ENCODE measurements around the gene TNS4.

TNS4 gene

GRCh38 chr17:40545660-40546059 is 44.2 kb upstream of the TNS4 start:
- DNase-seq (no peak), ATAC-seq (ENCODE audit: insufficient read depth, low read depth) (no peak)
- Histone ChIP-seq H3K4me3 (ENCODE audit: low read depth in 1 of 2, low read length in 2 of 2) (no peak overlapping the region), H3K9ac (ENCODE audit: low read depth, low read length) (no peak overlapping the region; the same call in 1 of the 2 replicates), H3K4me2 (ENCODE audit: insufficient read depth, low read length) (no peak overlapping the region), H3K36me3 (ENCODE audit: insufficient read depth, low read length) (no peaks in the 10 kb centered on the region), H3K4me1 (ENCODE audit: insufficient read depth, low read length) (peaks cover 87% of the 10 kb centered on the region), H4K20me1 (ENCODE audit: insufficient read depth, low read length) (no peaks in the 10 kb centered on the region), H2AFZ (ENCODE audit: low read depth, low read length) (no peak overlapping the region), H3K27me3 (ENCODE audit: insufficient read depth, low read length, poor library complexity) (no peaks in the 10 kb centered on the region), H3K79me2 (ENCODE audit: insufficient read depth, low read length) (no peaks in the 10 kb centered on the region), H3K9me3 (ENCODE audit: insufficient read depth, low read length, severe bottlenecking) (no peaks in the 10 kb centered on the region), H3K27ac (ENCODE audit: low read length) (peak overlapping the region; percentile 96)
- TF ChIP-seq, protein P1, sequence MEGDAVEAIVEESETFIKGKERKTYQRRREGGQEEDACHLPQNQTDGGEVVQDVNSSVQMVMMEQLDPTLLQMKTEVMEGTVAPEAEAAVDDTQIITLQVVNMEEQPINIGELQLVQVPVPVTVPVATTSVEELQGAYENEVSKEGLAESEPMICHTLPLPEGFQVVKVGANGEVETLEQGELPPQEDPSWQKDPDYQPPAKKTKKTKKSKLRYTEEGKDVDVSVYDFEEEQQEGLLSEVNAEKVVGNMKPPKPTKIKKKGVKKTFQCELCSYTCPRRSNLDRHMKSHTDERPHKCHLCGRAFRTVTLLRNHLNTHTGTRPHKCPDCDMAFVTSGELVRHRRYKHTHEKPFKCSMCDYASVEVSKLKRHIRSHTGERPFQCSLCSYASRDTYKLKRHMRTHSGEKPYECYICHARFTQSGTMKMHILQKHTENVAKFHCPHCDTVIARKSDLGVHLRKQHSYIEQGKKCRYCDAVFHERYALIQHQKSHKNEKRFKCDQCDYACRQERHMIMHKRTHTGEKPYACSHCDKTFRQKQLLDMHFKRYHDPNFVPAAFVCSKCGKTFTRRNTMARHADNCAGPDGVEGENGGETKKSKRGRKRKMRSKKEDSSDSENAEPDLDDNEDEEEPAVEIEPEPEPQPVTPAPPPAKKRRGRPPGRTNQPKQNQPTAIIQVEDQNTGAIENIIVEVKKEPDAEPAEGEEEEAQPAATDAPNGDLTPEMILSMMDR (IDR thresholded peaks at IDR 0.05; ENCODE audit: borderline replicate concordance, extremely low read depth, low read length, poor library complexity, severe bottlenecking), result no peak
- no peak for TF ChIP-seq EZH2 (IDR thresholded peaks at IDR 0.05; ENCODE audit: borderline replicate concordance, low read depth, low read length, severe bottlenecking)

DNA sequence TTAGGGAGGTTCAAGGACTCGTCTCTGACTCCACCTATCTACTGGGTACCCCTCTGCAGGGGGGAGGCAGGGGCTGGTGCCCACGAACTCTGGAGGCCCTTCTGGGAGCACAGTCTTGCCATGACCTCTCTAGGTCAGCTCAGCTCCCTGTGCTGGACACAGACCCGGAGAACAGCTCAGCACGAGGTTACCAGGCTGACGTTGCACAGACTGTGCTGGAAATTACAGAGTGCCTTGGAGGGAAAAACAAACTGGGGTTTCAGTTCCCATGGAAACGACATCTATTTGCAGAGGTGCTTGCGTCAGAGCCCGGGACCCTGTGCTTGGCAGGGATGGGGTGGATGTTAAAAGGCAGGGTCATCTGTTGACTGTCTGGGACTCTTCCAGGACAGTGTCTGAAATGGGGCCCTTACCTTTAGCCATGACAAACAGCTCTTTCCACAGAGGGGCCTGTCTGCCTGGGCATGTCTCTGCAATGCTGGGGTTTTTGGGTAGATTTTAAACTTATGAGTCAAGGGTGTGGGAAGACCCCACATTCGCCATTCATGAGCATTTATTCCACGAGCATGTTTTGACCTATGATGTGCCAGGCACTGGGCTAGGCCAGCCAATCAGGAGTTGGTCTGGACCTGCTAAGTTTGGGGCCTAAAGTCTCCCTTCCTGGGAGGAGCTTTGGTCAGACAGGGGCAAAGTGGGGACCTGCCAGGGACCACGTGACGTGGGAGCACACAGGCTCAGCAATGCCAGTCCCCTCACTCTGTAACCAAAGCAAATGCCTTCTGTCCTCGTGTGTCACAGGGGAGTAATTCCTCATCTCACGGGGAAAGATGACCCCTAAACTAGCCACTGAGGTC is 41.4 kb upstream of the TNS4 start:
- TF ChIP-seq EZH2 (IDR thresholded peaks at IDR 0.05; ENCODE audit: borderline replicate concordance, low read depth, low read length, severe bottlenecking), result no peak
- TF ChIP-seq, protein P1 (IDR thresholded peaks at IDR 0.05; ENCODE audit: borderline replicate concordance, extremely low read depth, low read length, poor library complexity, severe bottlenecking), result no peak
- H4K20me1 ChIP-seq (ENCODE audit: insufficient read depth, low read length), result no peaks in the 10 kb centered on the region
- H2AFZ ChIP-seq (ENCODE audit: low read depth, low read length), result no peak overlapping the region
- H3K27me3 ChIP-seq (ENCODE audit: insufficient read depth, low read length, poor library complexity), result no peaks in the 10 kb centered on the region
- no peak for ATAC-seq (ENCODE audit: insufficient read depth, low read depth)
- no peak overlapping the region for H3K4me2 ChIP-seq (ENCODE audit: insufficient read depth, low read length)
- no peaks in the 10 kb centered on the region for H3K9me3 ChIP-seq (ENCODE audit: insufficient read depth, low read length, severe bottlenecking)
- peak overlapping the region; percentile 13; the same call in 1 of the 2 replicates for H3K9ac ChIP-seq (ENCODE audit: low read depth, low read length)
- no peak overlapping the region for H3K4me3 ChIP-seq (ENCODE audit: low read depth in 1 of 2, low read length in 2 of 2)
- H3K27ac ChIP-seq (ENCODE audit: low read length), result peak overlapping the region; percentile 81
- DNase-seq, result no peak
- no peaks in the 10 kb centered on the region for H3K79me2 ChIP-seq (ENCODE audit: insufficient read depth, low read length)
- peaks cover 87% of the 10 kb centered on the region for H3K4me1 ChIP-seq (ENCODE audit: insufficient read depth, low read length)
- no peaks in the 10 kb centered on the region for H3K36me3 ChIP-seq (ENCODE audit: insufficient read depth, low read length)

GRCh38 chr17:40541873-40542557 is 40.6 kb upstream of the TNS4 start:
- no peaks in the 10 kb centered on the region for H4K20me1 ChIP-seq (ENCODE audit: insufficient read depth, low read length)
- ATAC-seq (ENCODE audit: insufficient read depth, low read depth), result no peak
- no peak for TF ChIP-seq EZH2 (IDR thresholded peaks at IDR 0.05; ENCODE audit: borderline replicate concordance, low read depth, low read length, severe bottlenecking)
- TF ChIP-seq, protein P1 (IDR thresholded peaks at IDR 0.05; ENCODE audit: borderline replicate concordance, extremely low read depth, low read length, poor library complexity, severe bottlenecking), result no peak
- peaks cover 87% of the 10 kb centered on the region for H3K4me1 ChIP-seq (ENCODE audit: insufficient read depth, low read length)
- peak overlapping the region; percentile 20 for H3K9ac ChIP-seq (ENCODE audit: low read depth, low read length)
- no peaks in the 10 kb centered on the region for H3K9me3 ChIP-seq (ENCODE audit: insufficient read depth, low read length, severe bottlenecking)
- no peak overlapping the region for H2AFZ ChIP-seq (ENCODE audit: low read depth, low read length)
- H3K79me2 ChIP-seq (ENCODE audit: insufficient read depth, low read length), result no peaks in the 10 kb centered on the region
- no peak overlapping the region for H3K4me2 ChIP-seq (ENCODE audit: insufficient read depth, low read length)
- no peaks in the 10 kb centered on the region for H3K27me3 ChIP-seq (ENCODE audit: insufficient read depth, low read length, poor library complexity)
- H3K36me3 ChIP-seq (ENCODE audit: insufficient read depth, low read length), result no peaks in the 10 kb centered on the region
- no peak overlapping the region for H3K4me3 ChIP-seq (ENCODE audit: low read depth in 1 of 2, low read length in 2 of 2)
- H3K27ac ChIP-seq (ENCODE audit: low read length), result peak overlapping the region; percentile 81
- no peak for DNase-seq

Measured in DND-41 (cell line).